HEK293 (cell line): ENCODE measurements around the gene EIF4B.
A peak's percentile ranks its signal among the peaks of the same experiment; 100 is the strongest.

Experiments used
- EGR2 ChIP-seq: fragments of 450-650 bp; formaldehyde crosslinking; IDR thresholded peaks from 2 replicates; pipeline ENCODE4 v1.5.1; 2016; ENCODE audit warnings: low read depth, missing biosample characterization, missing genetic modification characterization
- HOXA7 ChIP-seq: sonication (generic); formaldehyde crosslinking; IDR thresholded peaks from 2 replicates; pipeline ENCODE4 v1.8.1; 2022; ENCODE audit warnings: missing genetic modification reagents, borderline replicate concordance
- HOXD13 ChIP-seq: sonication (generic); formaldehyde crosslinking; IDR thresholded peaks from 2 replicates; pipeline ENCODE4 v1.8.0; 2022; ENCODE audit warnings: missing genetic modification reagents, borderline replicate concordance
- KLF7 ChIP-seq: fragments of 450-650 bp; formaldehyde crosslinking; IDR thresholded peaks from 2 replicates; pipeline ENCODE4 v1.5.1; 2016; ENCODE audit warnings: missing biosample characterization, missing genetic modification characterization, borderline replicate concordance
- OSR2 ChIP-seq: fragments of 450-650 bp; formaldehyde crosslinking; IDR thresholded peaks from 2 replicates; pipeline ENCODE4 v1.5.1; 2016; ENCODE audit warnings: missing biosample characterization, missing genetic modification characterization
- RBAK ChIP-seq: fragments of 450-650 bp; formaldehyde crosslinking; IDR thresholded peaks from 2 replicates; pipeline ENCODE4 v1.5.1; 2016; ENCODE audit warnings: missing biosample characterization, missing genetic modification characterization
- SP2 ChIP-seq: fragments of 450-650 bp; formaldehyde crosslinking; IDR thresholded peaks from 2 replicates; pipeline ENCODE4 v1.5.1; 2016; ENCODE audit warnings: missing biosample characterization, missing genetic modification characterization
- SP3 ChIP-seq: fragments of 450-650 bp; formaldehyde crosslinking; IDR thresholded peaks from 2 replicates; pipeline ENCODE4 v1.5.1; 2016; ENCODE audit warnings: missing biosample characterization, missing genetic modification characterization
- SP7 ChIP-seq: fragments of 450-650 bp; formaldehyde crosslinking; IDR thresholded peaks from 2 replicates; pipeline ENCODE4 v1.5.1; 2016; ENCODE audit warnings: missing biosample characterization, missing genetic modification characterization
- ZBTB1 ChIP-seq: fragments of 450-650 bp; formaldehyde crosslinking; IDR thresholded peaks from 2 replicates; pipeline ENCODE4 v1.5.1; 2016; ENCODE audit warnings: missing biosample characterization, missing genetic modification characterization
- ZEB2 ChIP-seq: fragments of 450-650 bp; formaldehyde crosslinking; IDR thresholded peaks from 2 replicates; pipeline ENCODE4 v1.5.1; 2016; ENCODE audit warnings: missing biosample characterization, missing genetic modification characterization
- ZFP37 ChIP-seq: fragments of 450-650 bp; formaldehyde crosslinking; IDR thresholded peaks from 2 replicates; pipeline ENCODE4 v1.5.1; 2016; ENCODE audit warnings: missing biosample characterization, missing genetic modification characterization
- ZNF10 ChIP-seq: fragments of 450-650 bp; formaldehyde crosslinking; IDR thresholded peaks from 2 replicates; pipeline ENCODE4 v1.5.1; 2017; ENCODE audit warnings: missing biosample characterization, missing genetic modification characterization
- ZNF302 ChIP-seq: fragments of 450-650 bp; formaldehyde crosslinking; IDR thresholded peaks from 2 replicates; pipeline ENCODE4 v1.5.1; 2016; ENCODE audit warnings: missing biosample characterization, missing genetic modification characterization, low read depth
- ZNF324 ChIP-seq: fragments of 450-650 bp; formaldehyde crosslinking; IDR thresholded peaks from 2 replicates; pipeline ENCODE4 v1.5.1; 2016; ENCODE audit warnings: missing biosample characterization, missing genetic modification characterization
- ZNF341 ChIP-seq: fragments of 450-650 bp; formaldehyde crosslinking; IDR thresholded peaks from 2 replicates; pipeline ENCODE4; 2016; ENCODE audit warnings: low read depth, missing biosample characterization, missing genetic modification characterization
- ZNF394 ChIP-seq: fragments of 450-650 bp; formaldehyde crosslinking; IDR thresholded peaks from 2 replicates; pipeline ENCODE4 v1.5.1; 2016; ENCODE audit warnings: missing biosample characterization, missing genetic modification characterization, mild to moderate bottlenecking, moderate library complexity, borderline replicate concordance
- ZNF426 ChIP-seq: fragments of 450-650 bp; formaldehyde crosslinking; IDR thresholded peaks from 2 replicates; pipeline ENCODE4 v1.5.1; 2017; ENCODE audit warnings: missing biosample characterization, missing genetic modification characterization, mild to moderate bottlenecking, inconsistent platforms, moderate library complexity
- ZNF561 ChIP-seq: fragments of 450-650 bp; IDR thresholded peaks from 2 replicates; pipeline ENCODE4 v1.5.1; 2018; ENCODE audit warnings: missing biosample characterization, missing genetic modification characterization, borderline replicate concordance
- ZNF776 ChIP-seq: fragments of 450-650 bp; formaldehyde crosslinking; IDR thresholded peaks from 2 replicates; pipeline ENCODE4 v1.5.0; 2017; ENCODE audit warnings: missing biosample characterization, missing genetic modification characterization, borderline replicate concordance
- ZSCAN23 ChIP-seq: fragments of 450-650 bp; formaldehyde crosslinking; IDR thresholded peaks from 2 replicates; pipeline ENCODE4 v1.5.1; 2016; ENCODE audit warnings: missing biosample characterization, missing genetic modification characterization
- ZXDB ChIP-seq: fragments of 450-650 bp; formaldehyde crosslinking; IDR thresholded peaks from 2 replicates; pipeline ENCODE4 v1.5.1; 2016; ENCODE audit warnings: missing biosample characterization, missing genetic modification characterization
- TF ChIP-seq, protein P1 (sequence below): fragments of 450-650 bp; IDR thresholded peaks from 2 replicates; pipeline ENCODE4 v1.5.1; 2018; ENCODE audit warnings: missing biosample characterization, missing genetic modification characterization
- TF ChIP-seq, protein P2 (sequence below): fragments of 450-650 bp; formaldehyde crosslinking; IDR thresholded peaks from 2 replicates; pipeline ENCODE4 v1.5.1; 2016; ENCODE audit warnings: missing biosample characterization, missing genetic modification characterization
- TF ChIP-seq, protein P3 (sequence below): fragments of 450-650 bp; formaldehyde crosslinking; IDR thresholded peaks from 2 replicates; pipeline ENCODE4 v1.5.1; 2016; ENCODE audit warnings: missing biosample characterization, missing genetic modification characterization
- TF ChIP-seq, protein P4 (sequence below): fragments of 450-650 bp; formaldehyde crosslinking; IDR thresholded peaks from 2 replicates; pipeline ENCODE4 v1.5.1; 2016; ENCODE audit warnings: missing biosample characterization, missing genetic modification characterization
- TF ChIP-seq, protein P5 (sequence below): fragments of 450-650 bp; formaldehyde crosslinking; IDR thresholded peaks from 2 replicates; pipeline ENCODE4 v1.5.1; 2016; ENCODE audit warnings: missing biosample characterization, missing genetic modification characterization
- TF ChIP-seq, protein P6 (sequence below): fragments of 450-650 bp; formaldehyde crosslinking; optimal IDR thresholded peaks from 2 replicates; pipeline ENCODE3; 2016; ENCODE audit warnings: missing biosample characterization, mild to moderate bottlenecking, missing genetic modification characterization

The EIF4B gene

DNA sequence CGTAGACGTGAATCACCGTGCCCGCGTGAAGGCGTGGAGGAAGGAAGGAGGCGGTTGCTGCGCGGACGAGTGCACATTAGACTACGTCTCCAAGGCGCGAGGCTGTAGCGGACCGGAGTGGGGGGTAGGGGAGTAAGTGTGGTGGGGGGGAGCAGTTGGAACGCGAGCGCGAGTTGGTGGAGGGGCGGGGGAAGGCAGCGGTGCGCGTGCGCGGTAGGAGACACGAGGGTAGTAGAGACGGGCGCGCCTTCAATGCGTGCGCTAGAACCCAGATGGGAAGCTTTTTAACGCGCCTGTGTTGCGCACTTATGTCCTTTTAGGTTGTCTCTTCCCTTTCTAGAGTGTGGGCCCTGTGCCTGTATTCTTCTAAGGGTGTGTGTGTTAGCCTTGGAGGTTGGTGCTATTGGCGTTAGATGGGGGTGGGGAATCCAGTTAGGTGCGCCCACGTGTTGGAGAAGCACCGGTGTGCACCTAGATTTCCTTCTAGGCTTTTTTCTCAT, 604 bp downstream of the EIF4B start (continued):
- TF ChIP-seq, protein P1, sequence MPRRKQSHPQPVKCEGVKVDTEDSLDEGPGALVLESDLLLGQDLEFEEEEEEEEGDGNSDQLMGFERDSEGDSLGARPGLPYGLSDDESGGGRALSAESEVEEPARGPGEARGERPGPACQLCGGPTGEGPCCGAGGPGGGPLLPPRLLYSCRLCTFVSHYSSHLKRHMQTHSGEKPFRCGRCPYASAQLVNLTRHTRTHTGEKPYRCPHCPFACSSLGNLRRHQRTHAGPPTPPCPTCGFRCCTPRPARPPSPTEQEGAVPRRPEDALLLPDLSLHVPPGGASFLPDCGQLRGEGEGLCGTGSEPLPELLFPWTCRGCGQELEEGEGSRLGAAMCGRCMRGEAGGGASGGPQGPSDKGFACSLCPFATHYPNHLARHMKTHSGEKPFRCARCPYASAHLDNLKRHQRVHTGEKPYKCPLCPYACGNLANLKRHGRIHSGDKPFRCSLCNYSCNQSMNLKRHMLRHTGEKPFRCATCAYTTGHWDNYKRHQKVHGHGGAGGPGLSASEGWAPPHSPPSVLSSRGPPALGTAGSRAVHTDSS (tag by site-specific recombination) = no peak
- TF ChIP-seq ZNF10 (tag by site-specific recombination) = no peak
- TF ChIP-seq ZFP37 (tag by site-specific recombination) = 0 out of 2 replicates have a peak, but pooled peaks have one; percentile 2
- no peak for TF ChIP-seq ZSCAN23 (tag by site-specific recombination)
- peak; percentile 27; the same call in 1 of the 2 replicates for TF ChIP-seq KLF7 (tag by site-specific recombination)
- 0 out of 2 replicates have a peak, but pooled peaks have one; percentile 2 for TF ChIP-seq ZBTB1 (tag by site-specific recombination)
- TF ChIP-seq SP7 (tag by site-specific recombination) = peak; percentile 47; the same call in 1 of the 2 replicates
- no peak for TF ChIP-seq ZNF302
- TF ChIP-seq, protein P2, sequence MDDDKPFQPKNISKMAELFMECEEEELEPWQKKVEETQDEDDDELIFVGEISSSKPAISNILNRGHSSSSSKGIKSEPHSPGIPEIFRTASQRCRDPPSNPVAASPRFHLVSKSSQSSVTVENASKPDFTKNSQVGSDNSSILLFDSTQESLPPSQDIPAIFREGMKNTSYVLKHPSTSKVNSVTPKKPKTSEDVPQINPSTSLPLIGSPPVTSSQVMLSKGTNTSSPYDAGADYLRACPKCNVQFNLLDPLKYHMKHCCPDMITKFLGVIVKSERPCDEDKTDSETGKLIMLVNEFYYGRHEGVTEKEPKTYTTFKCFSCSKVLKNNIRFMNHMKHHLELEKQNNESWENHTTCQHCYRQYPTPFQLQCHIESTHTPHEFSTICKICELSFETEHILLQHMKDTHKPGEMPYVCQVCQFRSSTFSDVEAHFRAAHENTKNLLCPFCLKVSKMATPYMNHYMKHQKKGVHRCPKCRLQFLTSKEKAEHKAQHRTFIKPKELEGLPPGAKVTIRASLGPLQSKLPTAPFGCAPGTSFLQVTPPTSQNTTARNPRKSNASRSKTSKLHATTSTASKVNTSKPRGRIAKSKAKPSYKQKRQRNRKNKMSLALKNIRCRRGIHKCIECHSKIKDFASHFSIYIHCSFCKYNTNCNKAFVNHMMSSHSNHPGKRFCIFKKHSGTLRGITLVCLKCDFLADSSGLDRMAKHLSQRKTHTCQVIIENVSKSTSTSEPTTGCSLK = no peak
- no peak; the same call in 1 of the 2 replicates for TF ChIP-seq ZNF324 (tag by site-specific recombination)
- peak; percentile 62 for TF ChIP-seq ZEB2 (tag by site-specific recombination)
- TF ChIP-seq, protein P3, sequence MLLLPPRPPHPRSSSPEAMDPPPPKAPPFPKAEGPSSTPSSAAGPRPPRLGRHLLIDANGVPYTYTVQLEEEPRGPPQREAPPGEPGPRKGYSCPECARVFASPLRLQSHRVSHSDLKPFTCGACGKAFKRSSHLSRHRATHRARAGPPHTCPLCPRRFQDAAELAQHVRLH (tag by site-specific recombination) = 0 out of 2 replicates have a peak, but pooled peaks have one; percentile 60
- TF ChIP-seq, protein P4, sequence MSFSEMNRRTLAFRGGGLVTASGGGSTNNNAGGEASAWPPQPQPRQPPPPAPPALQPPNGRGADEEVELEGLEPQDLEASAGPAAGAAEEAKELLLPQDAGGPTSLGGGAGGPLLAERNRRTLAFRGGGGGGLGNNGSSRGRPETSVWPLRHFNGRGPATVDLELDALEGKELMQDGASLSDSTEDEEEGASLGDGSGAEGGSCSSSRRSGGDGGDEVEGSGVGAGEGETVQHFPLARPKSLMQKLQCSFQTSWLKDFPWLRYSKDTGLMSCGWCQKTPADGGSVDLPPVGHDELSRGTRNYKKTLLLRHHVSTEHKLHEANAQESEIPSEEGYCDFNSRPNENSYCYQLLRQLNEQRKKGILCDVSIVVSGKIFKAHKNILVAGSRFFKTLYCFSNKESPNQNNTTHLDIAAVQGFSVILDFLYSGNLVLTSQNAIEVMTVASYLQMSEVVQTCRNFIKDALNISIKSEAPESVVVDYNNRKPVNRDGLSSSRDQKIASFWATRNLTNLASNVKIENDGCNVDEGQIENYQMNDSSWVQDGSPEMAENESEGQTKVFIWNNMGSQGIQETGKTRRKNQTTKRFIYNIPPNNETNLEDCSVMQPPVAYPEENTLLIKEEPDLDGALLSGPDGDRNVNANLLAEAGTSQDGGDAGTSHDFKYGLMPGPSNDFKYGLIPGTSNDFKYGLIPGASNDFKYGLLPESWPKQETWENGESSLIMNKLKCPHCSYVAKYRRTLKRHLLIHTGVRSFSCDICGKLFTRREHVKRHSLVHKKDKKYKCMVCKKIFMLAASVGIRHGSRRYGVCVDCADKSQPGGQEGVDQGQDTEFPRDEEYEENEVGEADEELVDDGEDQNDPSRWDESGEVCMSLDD (tag by site-specific recombination) = peak; percentile 65
- TF ChIP-seq SP3 (tag by site-specific recombination) = no peak
- TF ChIP-seq ZNF561 (tag by site-specific recombination) = no peak
- no peak for TF ChIP-seq OSR2 (tag by site-specific recombination)
- no peak for TF ChIP-seq RBAK (tag by site-specific recombination)
- no peak for TF ChIP-seq HOXD13 (CRISPR knock-in tag)
- TF ChIP-seq ZNF394 (tag by site-specific recombination) = peak; percentile 3; the same call in 1 of the 2 replicates
- TF ChIP-seq, protein P5, sequence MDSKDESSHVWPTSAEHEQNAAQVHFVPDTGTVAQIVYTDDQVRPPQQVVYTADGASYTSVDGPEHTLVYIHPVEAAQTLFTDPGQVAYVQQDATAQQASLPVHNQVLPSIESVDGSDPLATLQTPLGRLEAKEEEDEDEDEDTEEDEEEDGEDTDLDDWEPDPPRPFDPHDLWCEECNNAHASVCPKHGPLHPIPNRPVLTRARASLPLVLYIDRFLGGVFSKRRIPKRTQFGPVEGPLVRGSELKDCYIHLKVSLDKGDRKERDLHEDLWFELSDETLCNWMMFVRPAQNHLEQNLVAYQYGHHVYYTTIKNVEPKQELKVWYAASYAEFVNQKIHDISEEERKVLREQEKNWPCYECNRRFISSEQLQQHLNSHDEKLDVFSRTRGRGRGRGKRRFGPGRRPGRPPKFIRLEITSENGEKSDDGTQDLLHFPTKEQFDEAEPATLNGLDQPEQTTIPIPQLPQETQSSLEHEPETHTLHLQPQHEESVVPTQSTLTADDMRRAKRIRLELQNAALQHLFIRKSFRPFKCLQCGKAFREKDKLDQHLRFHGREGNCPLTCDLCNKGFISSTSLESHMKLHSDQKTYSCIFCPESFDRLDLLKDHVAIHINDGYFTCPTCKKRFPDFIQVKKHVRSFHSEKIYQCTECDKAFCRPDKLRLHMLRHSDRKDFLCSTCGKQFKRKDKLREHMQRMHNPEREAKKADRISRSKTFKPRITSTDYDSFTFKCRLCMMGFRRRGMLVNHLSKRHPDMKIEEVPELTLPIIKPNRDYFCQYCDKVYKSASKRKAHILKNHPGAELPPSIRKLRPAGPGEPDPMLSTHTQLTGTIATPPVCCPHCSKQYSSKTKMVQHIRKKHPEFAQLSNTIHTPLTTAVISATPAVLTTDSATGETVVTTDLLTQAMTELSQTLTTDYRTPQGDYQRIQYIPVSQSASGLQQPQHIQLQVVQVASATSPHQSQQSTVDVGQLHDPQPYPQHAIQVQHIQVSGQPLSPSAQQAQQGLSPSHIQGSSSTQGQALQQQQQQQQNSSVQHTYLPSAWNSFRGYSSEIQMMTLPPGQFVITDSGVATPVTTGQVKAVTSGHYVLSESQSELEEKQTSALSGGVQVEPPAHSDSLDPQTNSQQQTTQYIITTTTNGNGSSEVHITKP = no peak; the same call in 1 of the 2 replicates
- no peak for TF ChIP-seq HOXA7 (CRISPR knock-in tag)
- no peak for TF ChIP-seq ZNF776 (tag by site-specific recombination)
- no peak for TF ChIP-seq ZXDB (tag by site-specific recombination)
- TF ChIP-seq ZNF341 (tag by site-specific recombination) = peak; percentile 36; the same call in 1 of the 2 replicates
- TF ChIP-seq, protein P6, sequence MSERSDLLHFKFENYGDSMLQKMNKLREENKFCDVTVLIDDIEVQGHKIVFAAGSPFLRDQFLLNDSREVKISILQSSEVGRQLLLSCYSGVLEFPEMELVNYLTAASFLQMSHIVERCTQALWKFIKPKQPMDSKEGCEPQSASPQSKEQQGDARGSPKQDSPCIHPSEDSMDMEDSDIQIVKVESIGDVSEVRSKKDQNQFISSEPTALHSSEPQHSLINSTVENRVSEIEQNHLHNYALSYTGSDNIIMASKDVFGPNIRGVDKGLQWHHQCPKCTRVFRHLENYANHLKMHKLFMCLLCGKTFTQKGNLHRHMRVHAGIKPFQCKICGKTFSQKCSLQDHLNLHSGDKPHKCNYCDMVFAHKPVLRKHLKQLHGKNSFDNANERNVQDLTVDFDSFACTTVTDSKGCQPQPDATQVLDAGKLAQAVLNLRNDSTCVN = peak; percentile 94
- TF ChIP-seq ZNF426 (tag by site-specific recombination) = no peak
- TF ChIP-seq EGR2 (tag by site-specific recombination) = peak; percentile 48
- peak; percentile 51 for TF ChIP-seq SP2 (tag by site-specific recombination)
